AG09309 (cell line): Measurements from ENCODE around the gene NEXMIF.

Experiments used
- DNase-seq: peaks from one replicate; pipeline ENCODE4 v3.0.0-alpha.2; 2010; ENCODE audit warnings: low read depth
- H3K4me3 ChIP-seq: 2 replicates; pipeline ENCODE4 v1.5.1; 2011; ENCODE audit warnings: mild to moderate bottlenecking, low read depth, low read length, moderate library complexity; ENCODE audit not compliant: control insufficient read depth
- CTCF ChIP-seq: IDR thresholded peaks from 2 replicates; pipeline ENCODE4 v1.5.1; 2011; ENCODE audit warnings: mild to moderate bottlenecking, low read depth, low read length, inconsistent platforms; ENCODE audit not compliant: insufficient read depth, control insufficient read depth; ENCODE audit errors: missing control alignments

The NEXMIF gene

GRCh38 chrX:74923942-74924448, 1.3 kb downstream of the NEXMIF start:
- no peak for DNase-seq
- no peak overlapping the region for H3K4me3 ChIP-seq
- no peak for TF ChIP-seq CTCF

GRCh38 chrX:74922922-74923543, 2.2 kb downstream of the NEXMIF start:
- DNase-seq, result no peak
- no peak overlapping the region for H3K4me3 ChIP-seq

GRCh38 chrX:74911494-74911893, 13.8 kb downstream of the NEXMIF start:
- no peak overlapping the region for H3K4me3 ChIP-seq
- DNase-seq, result no peak
- TF ChIP-seq CTCF, result no peak

More at GRCh38 chrX:74922922-74923543, 2.2 kb downstream of the NEXMIF start:
- TF ChIP-seq CTCF, result no peak

- DNase-seq, result no peak
- H3K4me3 ChIP-seq, result no peak overlapping the region
- no peak for TF ChIP-seq CTCF
Observed at GRCh38 chrX:74906417-74906816, 18.8 kb downstream of the NEXMIF start.

GRCh38 chrX:74902806-74903205, 22.4 kb downstream of the NEXMIF start:
- no peak overlapping the region for H3K4me3 ChIP-seq
- no peak for DNase-seq
- TF ChIP-seq CTCF, result no peak

- no peak overlapping the region for H3K4me3 ChIP-seq
- DNase-seq, result no peak
- no peak for TF ChIP-seq CTCF
Observed at GRCh38 chrX:74892561-74892960, 32.7 kb downstream of the NEXMIF start.
